Right lobe of liver (tissue), 6 donors: ENCODE measurements around the gene NMD3. TPM values are rescaled to one million over a fixed set of nuclear protein-coding genes. Genes with fewer than 3 reads are reported as not detected.
A peak's percentile ranks its signal among the peaks of the same experiment; 100 is the strongest.

Experiments used
- ATAC-seq, 4 donors: fragments of 200-7000 bp; cut with Tn5 transposase; one replicate each; pipeline ENCODE4 v1.9.1; 2020; ENCODE audit warnings: mild to moderate bottlenecking in 4 of 4, moderate library complexity in 4 of 4
- DNase-seq, 3 donors: peaks; one replicate each; pipeline ENCODE4 v3.0.0-alpha.2; 2020
- H3K27ac ChIP-seq, 3 donors: fragments of 200-600 bp; one replicate each; pipeline ENCODE4 v1.8.0; 2022
- H3K27me3 ChIP-seq, 2 donors: fragments of 200-600 bp; one replicate each; pipeline ENCODE4 v1.8.0; 2022
- H3K36me3 ChIP-seq, 4 donors: fragments of 200-600 bp; sonication (generic) in 1 of 4; one replicate each; pipeline versions ENCODE4 v1.5.1 to v1.8.0; 2017 to 2022; ENCODE audit warnings: control low read depth in 1 of 4
- H3K4me1 ChIP-seq, 4 donors: fragments of 200-600 bp; sonication (generic) in 1 of 4; one replicate each; pipeline versions ENCODE4 v1.5.1 to v1.8.0; 2017 to 2022; ENCODE audit warnings: control low read depth in 1 of 4
- H3K4me3 ChIP-seq, 3 donors: fragments of 200-600 bp; one replicate each; pipeline ENCODE4 v1.8.0; 2022
- H3K9me3 ChIP-seq, 4 donors: fragments of 200-600 bp; sonication (generic) in 1 of 4; one replicate each; pipeline versions ENCODE4 v1.5.1 to v1.8.0; 2017 to 2022; ENCODE audit warnings: control low read depth in 1 of 4
- POLR2A ChIP-seq: fragments of 450-650 bp; IDR thresholded peaks from one replicate; pipeline ENCODE4 v1.6.1; 2017; ENCODE audit warnings: antibody characterized with exemption, mild to moderate bottlenecking
- WGBS: methylation state at CpG from one replicate; pipeline ENCODE4 v1.1.6; 2018; ENCODE audit warnings: low coverage, low lambda C conversion rate; ENCODE audit not compliant: insufficient coverage; ENCODE audit errors: missing lambda C conversion rate; 5-methylcytosine and 5-hydroxymethylcytosine counted together
- intact Hi-C, 2 donors: fragments of 100-400 bp; cut with DNase I; formaldehyde crosslinking; loops; one replicate each; pipeline versions ENCODE4 v1.11.2 to v1.14.1; 2022
- total RNA-seq, 6 experiments: library from RNA; depleted of rRNA in 2 of 6; stranded (reverse); fragments of >200 nt in 2 of 6; fragmentation: NEBNext Ultra II Directional in 3 of 6; extraction: Animal tissue kit (Norgen Biotek cat#: 25700) in 3 of 6; gene quantifications; one replicate each; pipeline versions ENCODE4 v1.1.0 to v1.2.4, GENCODE V29; 2016 to 2023
- TF ChIP-seq, protein P1 (sequence below), 4 donors: fragments of 200-600 bp in 3 of 4; fragments of 450-650 bp in 1 of 4; IDR thresholded peaks; one replicate each; pipeline versions ENCODE4 v1.5.1 to v1.8.0; 2016 to 2022; ENCODE audit warnings: antibody characterized with exemption in 4 of 4, mild to moderate bottlenecking in 2 of 4
- donor health status: DM: no; HTN: yes; CAD: no.
- donor health status: DM: no; HTN: no; CAD: no.
- donor health status: DM: no; HTN: no; CAD: no.
- donor health status: DM: no; HTN: yes; CAD: no.
- donor health status: DM: no; HTN: yes; CAD: no.

The NMD3 gene
- total RNA-seq, 6 experiments from 2014 or later: 33.3 to 46.7 (median 42.2) TPM

DNA sequence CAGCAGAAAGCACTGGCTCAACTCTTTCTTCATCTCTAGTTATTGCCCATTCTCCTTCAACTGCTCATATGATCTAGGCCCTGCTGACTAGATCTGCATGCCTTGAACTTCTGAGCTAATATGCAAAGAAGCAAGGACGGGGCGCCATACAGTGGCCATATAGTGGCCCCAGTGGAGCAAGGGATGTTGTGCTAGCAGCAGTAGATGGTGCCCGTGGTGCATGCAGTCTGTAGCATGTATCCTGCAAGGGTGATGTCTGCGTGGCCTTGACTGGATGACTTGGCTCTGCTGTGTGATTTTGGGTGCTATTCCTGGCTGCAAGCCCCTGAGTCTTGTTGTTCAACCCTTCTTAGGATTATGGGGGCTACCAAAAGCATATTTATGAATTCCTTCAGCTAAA, 12.2 kb upstream of the NMD3 start:
- H3K9me3 ChIP-seq: no peaks in the 10 kb centered on the region
- DNase-seq (no peak), ATAC-seq (no peak)
- no peaks in the 10 kb centered on the region for H3K36me3 ChIP-seq
- no peak overlapping the region for H3K4me3 ChIP-seq
- TF ChIP-seq POLR2A: no peak
- TF ChIP-seq, protein P1, sequence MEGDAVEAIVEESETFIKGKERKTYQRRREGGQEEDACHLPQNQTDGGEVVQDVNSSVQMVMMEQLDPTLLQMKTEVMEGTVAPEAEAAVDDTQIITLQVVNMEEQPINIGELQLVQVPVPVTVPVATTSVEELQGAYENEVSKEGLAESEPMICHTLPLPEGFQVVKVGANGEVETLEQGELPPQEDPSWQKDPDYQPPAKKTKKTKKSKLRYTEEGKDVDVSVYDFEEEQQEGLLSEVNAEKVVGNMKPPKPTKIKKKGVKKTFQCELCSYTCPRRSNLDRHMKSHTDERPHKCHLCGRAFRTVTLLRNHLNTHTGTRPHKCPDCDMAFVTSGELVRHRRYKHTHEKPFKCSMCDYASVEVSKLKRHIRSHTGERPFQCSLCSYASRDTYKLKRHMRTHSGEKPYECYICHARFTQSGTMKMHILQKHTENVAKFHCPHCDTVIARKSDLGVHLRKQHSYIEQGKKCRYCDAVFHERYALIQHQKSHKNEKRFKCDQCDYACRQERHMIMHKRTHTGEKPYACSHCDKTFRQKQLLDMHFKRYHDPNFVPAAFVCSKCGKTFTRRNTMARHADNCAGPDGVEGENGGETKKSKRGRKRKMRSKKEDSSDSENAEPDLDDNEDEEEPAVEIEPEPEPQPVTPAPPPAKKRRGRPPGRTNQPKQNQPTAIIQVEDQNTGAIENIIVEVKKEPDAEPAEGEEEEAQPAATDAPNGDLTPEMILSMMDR (IDR thresholded peaks at IDR 0.05): no peak
- no peaks in the 10 kb centered on the region for H3K27me3 ChIP-seq
- intact Hi-C loops: no loop called here
- H3K4me1 ChIP-seq: no peaks in the 10 kb centered on the region
- H3K27ac ChIP-seq: no peak overlapping the region
- 67% methylated on average over 1 of the region's 4 CpGs for WGBS

DNA sequence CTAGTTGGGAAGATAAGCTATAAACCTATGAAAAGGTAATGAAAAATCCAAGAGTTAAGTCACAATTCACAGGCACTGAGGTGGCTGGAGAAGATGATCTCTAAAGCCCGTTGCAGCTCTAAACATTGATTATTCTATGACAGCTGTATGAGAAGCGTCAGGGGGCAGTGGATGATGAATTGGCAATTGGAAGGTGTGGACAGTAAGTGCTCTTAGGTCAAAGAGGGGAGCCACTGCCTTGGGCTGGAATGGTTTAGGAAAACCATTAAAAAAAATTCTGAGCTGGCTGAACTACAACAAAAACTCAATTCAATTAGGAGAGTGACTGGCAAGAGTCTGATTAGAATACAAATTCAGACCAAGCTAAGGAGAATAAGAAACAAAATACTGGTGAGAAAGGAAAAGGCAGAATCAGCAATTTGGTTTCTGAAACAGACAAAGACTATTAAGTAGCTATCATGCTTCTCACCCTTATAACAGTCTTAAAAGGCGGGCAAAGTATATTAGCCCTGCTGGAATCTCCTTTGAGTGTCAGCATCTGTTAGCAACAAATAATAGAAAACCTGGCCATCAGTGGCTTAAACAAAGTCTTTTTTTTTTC, 8.8 kb upstream of the NMD3 start:
- WGBS: 84% methylated on average over 3 of the region's 3 CpGs
- Histone ChIP-seq H3K36me3 (no peaks in the 10 kb centered on the region), H3K27me3 (no peaks in the 10 kb centered on the region), H3K4me3 (no peak overlapping the region), H3K9me3 (no peaks in the 10 kb centered on the region), H3K27ac (no peak overlapping the region), H3K4me1 (peaks cover 0 to 6% (median 0%) of the 10 kb centered on the region in 4 donors)
- ATAC-seq (no peak), DNase-seq (no peak)
- intact Hi-C loops: no loop called here
- TF ChIP-seq, protein P1 (IDR thresholded peaks at IDR 0.05): no peak
- TF ChIP-seq POLR2A: no peak

DNA sequence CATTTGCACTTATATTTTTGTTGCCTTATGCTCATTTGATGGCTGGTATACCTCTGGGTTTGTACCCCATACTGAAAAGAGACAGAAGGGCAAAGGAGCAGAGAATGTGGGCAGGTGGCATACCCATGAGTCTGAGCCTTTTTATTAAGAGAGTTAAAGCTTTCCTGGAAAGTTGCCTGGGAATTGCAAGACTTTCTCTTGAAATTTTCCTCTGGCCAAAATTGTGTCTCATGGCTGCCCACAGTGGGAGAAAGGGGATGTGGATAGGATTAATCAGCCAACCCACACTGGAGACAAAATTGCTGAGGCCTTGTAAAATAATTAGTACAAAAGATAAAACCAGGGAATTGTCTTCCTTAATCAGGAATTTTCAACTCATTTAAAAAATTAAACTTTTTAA, 8.2 kb upstream of the NMD3 start:
- ATAC-seq: no peak
- no peaks in the 10 kb centered on the region for H3K27me3 ChIP-seq
- DNase-seq: no peak
- intact Hi-C loops: no loop called here
- TF ChIP-seq POLR2A: no peak
- TF ChIP-seq, protein P1 (IDR thresholded peaks at IDR 0.05): no peak
- H3K4me3 ChIP-seq: no peak overlapping the region
- no peaks in the 10 kb centered on the region for H3K9me3 ChIP-seq
- H3K4me1 ChIP-seq: peaks cover 0 to 6% (median 0%) of the 10 kb centered on the region in 4 donors
- H3K36me3 ChIP-seq: no peaks in the 10 kb centered on the region
- H3K27ac ChIP-seq: no peak overlapping the region

DNA sequence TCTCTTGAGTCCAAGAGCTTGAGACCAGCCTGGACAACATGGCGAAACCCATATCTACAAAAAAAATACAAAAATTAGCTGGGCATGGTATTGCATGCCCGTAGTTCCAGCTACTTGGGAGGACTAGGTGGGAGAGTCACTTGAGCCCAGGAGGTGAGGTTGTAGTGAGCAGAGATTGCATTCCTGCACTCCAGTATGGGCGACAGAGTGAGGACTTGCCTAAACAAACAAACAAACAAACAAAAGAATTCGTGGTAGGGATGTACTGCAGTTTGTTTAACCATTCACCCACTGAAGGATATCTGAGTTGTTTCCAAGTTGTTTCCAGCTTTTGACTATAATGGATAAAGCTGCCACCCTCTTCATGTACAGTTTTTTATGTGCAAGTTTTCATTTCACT, 7.5 kb upstream of the NMD3 start:
- Histone ChIP-seq H3K9me3 (no peaks in the 10 kb centered on the region), H3K4me3 (no peak overlapping the region), H3K27me3 (no peaks in the 10 kb centered on the region), H3K4me1 (peaks cover 0 to 6% (median 0%) of the 10 kb centered on the region in 4 donors), H3K27ac (no peak overlapping the region), H3K36me3 (no peaks in the 10 kb centered on the region)
- ATAC-seq: no peak
- WGBS: 55% methylated on average over 4 of the region's 4 CpGs
- TF ChIP-seq, protein P1 (IDR thresholded peaks at IDR 0.05): no peak
- TF ChIP-seq POLR2A: no peak
- intact Hi-C loops: no loop called here
- no peak for DNase-seq

DNA sequence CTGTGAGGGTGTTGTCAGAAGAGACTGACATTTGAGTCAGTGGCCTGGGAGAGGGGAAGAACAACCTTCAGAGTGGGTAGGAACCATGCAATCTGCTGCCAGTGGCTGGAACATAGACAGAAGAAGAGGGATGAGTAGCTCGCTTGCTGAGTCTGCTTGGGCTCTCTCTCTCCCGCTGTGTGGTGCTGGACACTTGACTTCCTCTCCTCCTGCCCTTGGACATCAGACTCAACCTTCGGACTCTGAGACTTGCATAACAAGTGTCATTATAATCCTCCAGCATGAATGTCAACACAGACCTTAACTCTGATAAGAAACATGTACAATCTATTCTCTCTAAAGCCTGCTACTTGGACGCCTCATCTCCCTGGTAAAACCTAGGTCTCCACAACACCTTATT, 5.9 kb upstream of the NMD3 start:
- 37% methylated on average over 2 of the region's 4 CpGs for WGBS
- Histone ChIP-seq H3K27me3 (no peaks in the 10 kb centered on the region), H3K36me3 (no peaks in the 10 kb centered on the region), H3K27ac (no peak overlapping the region), H3K4me1 (peaks cover 0 to 6% (median 0%) of the 10 kb centered on the region in 4 donors), H3K4me3 (no peak overlapping the region), H3K9me3 (no peaks in the 10 kb centered on the region)
- intact Hi-C loops: no loop called here
- DNase-seq (no peak), ATAC-seq (peak; percentile 38 to 88 (median 48))
- TF ChIP-seq, protein P1 (IDR thresholded peaks at IDR 0.05): no peak
